NOMO-1 treated with dmso at 0.1 percent for 144 hours (cell line): ENCODE measurements around the gene F12.

Experiments used
- DNase-seq: peaks from one replicate; lab custom pipeline; 2025; ENCODE audit not compliant: unreplicated experiment; lab: John Stamatoyannopoulos, UW

Gene F12

GRCh38 chr5:177357459-177358351, 51.7 kb downstream of the F12 start, which contains the start of gene RGS14:
RGS14 (plus strand) TSS chr5:177357924; CDS start chr5:177358025, 101 bp downstream.
- DNase-seq, result peak; percentile 88

- DNase-seq, result no peak
These were observed 52.3 kb downstream of the F12 start for GRCh38 chr5:177357146-177357458.

DNA sequence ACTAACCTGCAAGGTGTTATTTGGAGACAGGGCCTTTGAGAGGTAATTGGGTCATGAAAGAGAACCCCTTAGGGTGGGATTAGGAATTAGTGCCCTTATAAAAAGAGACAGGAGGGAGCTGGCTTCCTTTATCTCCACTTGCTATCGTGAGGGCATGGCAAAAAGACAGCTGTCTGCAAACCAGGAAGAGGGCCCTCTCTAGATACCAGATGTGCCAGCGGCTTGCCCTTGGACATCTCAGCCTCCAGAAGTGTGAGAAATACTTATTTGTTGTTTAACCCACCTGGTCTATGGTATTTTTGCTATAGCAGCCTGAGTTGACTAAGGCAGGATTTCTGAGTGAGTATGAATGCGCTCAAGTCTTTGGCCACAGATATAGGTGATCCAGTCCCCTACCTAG, 52.6 kb downstream of the F12 start:
- no peak for DNase-seq

DNA sequence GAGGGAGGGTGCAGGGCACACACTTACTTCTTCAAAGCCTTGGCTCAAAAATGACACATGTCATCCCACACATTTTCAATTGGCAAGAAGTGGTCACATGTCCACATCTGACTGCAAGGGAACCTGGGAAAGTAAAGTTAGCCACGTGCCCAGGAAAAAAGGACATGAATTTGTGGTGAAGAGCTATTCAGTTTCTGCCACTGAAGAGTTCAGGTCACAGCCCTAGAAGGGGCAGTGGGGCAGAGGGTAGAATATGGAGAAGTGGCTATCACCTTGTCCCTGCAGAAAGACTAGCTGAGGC, 53.5 kb downstream of the F12 start:
- no peak for DNase-seq

DNA sequence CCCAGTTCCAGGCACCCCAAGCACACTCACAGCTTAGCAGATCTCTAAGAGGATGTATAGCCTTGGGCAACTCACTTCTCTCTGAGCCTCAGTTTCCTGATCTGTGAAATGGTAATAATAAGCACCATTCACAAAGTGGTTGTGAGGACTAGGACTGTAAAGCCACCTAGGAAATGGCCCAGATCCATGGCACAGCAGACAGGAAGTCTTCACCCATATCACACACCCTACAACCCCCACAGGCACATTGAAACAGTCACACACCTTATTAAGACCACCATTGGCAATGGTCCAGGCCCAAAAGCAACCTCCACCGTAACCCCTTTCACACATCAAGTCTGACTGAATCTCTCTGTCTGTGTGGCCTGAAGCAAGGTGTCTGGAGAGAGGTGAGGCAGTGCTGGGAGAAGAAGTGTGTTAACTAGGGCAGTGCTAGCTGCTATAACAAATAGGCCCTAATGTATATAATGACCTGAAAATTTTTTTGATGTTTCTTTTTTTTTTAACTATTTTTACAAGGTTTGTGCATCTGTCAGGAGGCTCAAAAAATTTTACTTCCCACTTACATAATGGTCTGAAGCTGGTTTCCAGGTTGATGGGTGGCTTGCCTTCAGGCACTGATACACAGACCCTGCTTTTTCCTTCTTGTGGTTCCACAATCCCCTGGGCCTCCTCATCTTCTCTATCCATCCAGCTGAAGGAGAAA, 54.0 kb downstream of the F12 start:
- DNase-seq, result no peak

GRCh38 chr5:177354711-177355110, 54.7 kb downstream of the F12 start:
- DNase-seq, result no peak

DNA sequence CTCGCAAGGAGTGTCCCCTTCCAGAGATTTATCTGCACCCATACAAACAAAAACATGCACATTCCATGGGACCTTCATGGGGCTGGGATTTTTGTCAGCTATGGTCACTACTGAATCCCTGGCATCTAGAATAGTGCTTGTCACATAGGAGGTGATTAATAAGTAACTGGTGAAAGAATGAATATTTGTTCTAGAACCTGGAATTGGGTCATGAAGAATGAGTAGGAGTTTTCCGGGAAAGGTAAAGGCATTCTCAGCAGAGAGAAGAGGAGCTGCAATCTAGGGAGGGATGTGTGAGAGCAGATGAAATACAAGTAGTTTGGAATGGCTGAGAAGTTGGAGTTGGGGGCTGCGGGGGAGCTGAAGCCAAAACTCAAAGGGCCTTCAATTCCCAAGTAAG, 55.1 kb downstream of the F12 start:
- no peak for DNase-seq

DNA sequence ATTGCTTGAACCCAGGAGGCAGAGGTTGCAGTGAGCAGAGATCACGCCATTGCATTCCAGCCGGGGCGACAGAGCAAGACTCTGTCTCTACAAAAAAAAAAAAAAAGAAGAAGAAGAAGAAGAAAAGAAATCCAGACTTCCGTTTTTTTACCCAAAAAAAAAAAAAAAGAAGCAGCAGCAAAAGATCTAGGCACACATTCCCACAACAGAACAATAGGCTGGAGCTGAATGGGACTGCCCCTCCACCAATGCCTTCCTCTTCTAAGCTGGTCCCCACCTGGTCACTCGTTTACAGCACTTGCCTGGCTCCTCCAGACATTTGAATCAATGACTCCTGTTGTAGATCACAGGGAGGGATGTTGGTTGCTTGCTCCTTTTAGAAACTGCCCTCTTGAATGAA, 56.3 kb downstream of the F12 start:
- peak; percentile 21 for DNase-seq
